Measurements from ENCODE around the gene MRPL1. TPM values are rescaled to one million over a fixed set of nuclear protein-coding genes. Genes with fewer than 3 reads are reported as not detected.

MRPL1 gene
- total and polyA plus RNA-seq, 2 of the 13 experiments (the other 11 are each of a cell fraction or from before 2014, with no cell fraction given), result 23.3 to 61.5 TPM

GRCh38 chr4:77921701-77922100 lies 59.1 kb downstream of the MRPL1 start (continued):
- TF ChIP-seq HBP1 (CRISPR knock-in tag; IDR thresholded peaks at IDR 0.05; ENCODE audit: low read depth), result no peak
- no peak for TF ChIP-seq GPBP1L1 (CRISPR knock-in tag; IDR thresholded peaks at IDR 0.05)
- no peak for TF ChIP-seq STAT6 (CRISPR knock-in tag; IDR thresholded peaks at IDR 0.05; ENCODE audit: borderline replicate concordance)
- TF ChIP-seq ZNF275 (CRISPR knock-in tag; IDR thresholded peaks at IDR 0.05; ENCODE audit: borderline replicate concordance), result no peak
- no peak for TF ChIP-seq THRA (CRISPR knock-in tag; IDR thresholded peaks at IDR 0.05; ENCODE audit: borderline replicate concordance)
- TF ChIP-seq ZNF749 (CRISPR knock-in tag; IDR thresholded peaks at IDR 0.05; ENCODE audit: borderline replicate concordance), result no peak
- TF ChIP-seq ZNF678 (CRISPR knock-in tag; IDR thresholded peaks at IDR 0.05), result no peak
- TF ChIP-seq ONECUT2 (CRISPR knock-in tag; IDR thresholded peaks at IDR 0.05), result no peak
- TF ChIP-seq ZNF260 (CRISPR knock-in tag; IDR thresholded peaks at IDR 0.05; ENCODE audit: borderline replicate concordance, low read depth), result no peak
- no peak for TF ChIP-seq CTCF (CRISPR knock-in tag; IDR thresholded peaks at IDR 0.05)
- TF ChIP-seq CSRNP1 (CRISPR knock-in tag; IDR thresholded peaks at IDR 0.05), result no peak
- TF ChIP-seq ZNF281 (CRISPR knock-in tag; IDR thresholded peaks at IDR 0.05; ENCODE audit: borderline replicate concordance), result no peak
- TF ChIP-seq ZNF264 (CRISPR knock-in tag; IDR thresholded peaks at IDR 0.05), result no peak
- TF ChIP-seq ZSCAN22 (CRISPR knock-in tag; IDR thresholded peaks at IDR 0.05), result no peak
